ENCODE results near the gene MAGEA2B.
"Not testable (repeated sequence)": the region's sequence is repeated elsewhere in the genome, so short reads cannot be mapped to it uniquely, and the experiment has no call there.

The MAGEA2B gene

GRCh38 chrX:152758918-152759317 is 44.5 kb downstream of the MAGEA2B start, which contains the start of gene CSAG3:
Gene CSAG3, plus strand, starts transcription at chrX:152759218.
- not testable (repeated sequence) for DNase-seq (ENCODE audit: low read depth)

- DNase-seq (ENCODE audit: low read depth): not testable (repeated sequence)
Measured at GRCh38 chrX:152759544-152759943, 45.1 kb downstream of the MAGEA2B start.

GRCh38 chrX:152761582-152761981 is 47.2 kb downstream of the MAGEA2B start:
- DNase-seq (ENCODE audit: low read depth): not testable (repeated sequence)

- not testable (repeated sequence) for DNase-seq (ENCODE audit: low read depth)
Measured at GRCh38 chrX:152766562-152766961, 52.1 kb downstream of the MAGEA2B start.

Measured in HS-5 (cell line).